GM18867 (cell line): Measurements from ENCODE around the gene CCDC88C.
"Not testable (repeated sequence)": the region's sequence is repeated elsewhere in the genome, so short reads cannot be mapped to it uniquely, and the experiment has no call there.

Experiments
- ATAC-seq: cut with Tn5 transposase; IDR thresholded peaks from one replicate; pipeline ENCODE4 v1.9.1; 2021; ENCODE audit warnings: mild to moderate bottlenecking, moderate library complexity; ENCODE audit not compliant: unreplicated experiment

Gene CCDC88C

DNA sequence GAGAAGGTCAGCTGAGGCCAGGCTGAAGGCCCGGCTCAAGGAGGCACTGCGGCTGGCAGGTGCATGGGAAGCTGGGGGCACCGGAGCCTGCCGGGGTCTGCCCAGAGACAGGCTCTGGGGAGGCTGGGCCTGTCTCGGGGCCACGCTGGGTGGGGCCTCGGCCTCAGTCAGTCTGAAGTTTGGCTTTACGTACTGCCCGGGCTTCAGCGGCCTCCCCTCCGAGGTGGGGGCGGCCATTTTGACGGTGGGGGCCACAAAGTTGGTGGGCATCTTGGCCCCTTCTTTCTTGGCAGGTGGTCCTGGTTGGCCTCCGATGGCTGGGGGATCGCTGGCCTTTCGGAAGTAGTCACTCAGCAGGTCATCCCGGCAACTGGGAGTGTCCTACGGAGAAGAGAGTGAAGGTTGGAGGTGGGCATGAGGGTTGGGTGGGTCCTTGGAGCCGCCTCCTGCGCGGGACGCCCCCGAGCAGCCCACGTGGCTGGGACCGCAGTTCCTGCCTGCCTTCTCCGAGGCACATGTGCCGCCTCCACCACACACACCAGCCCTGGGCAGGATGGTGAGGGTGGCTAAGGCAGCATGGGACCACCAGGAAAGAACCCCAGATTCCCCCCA lies 144.2 kb downstream of the CCDC88C start:
- ATAC-seq, result no peak

DNA sequence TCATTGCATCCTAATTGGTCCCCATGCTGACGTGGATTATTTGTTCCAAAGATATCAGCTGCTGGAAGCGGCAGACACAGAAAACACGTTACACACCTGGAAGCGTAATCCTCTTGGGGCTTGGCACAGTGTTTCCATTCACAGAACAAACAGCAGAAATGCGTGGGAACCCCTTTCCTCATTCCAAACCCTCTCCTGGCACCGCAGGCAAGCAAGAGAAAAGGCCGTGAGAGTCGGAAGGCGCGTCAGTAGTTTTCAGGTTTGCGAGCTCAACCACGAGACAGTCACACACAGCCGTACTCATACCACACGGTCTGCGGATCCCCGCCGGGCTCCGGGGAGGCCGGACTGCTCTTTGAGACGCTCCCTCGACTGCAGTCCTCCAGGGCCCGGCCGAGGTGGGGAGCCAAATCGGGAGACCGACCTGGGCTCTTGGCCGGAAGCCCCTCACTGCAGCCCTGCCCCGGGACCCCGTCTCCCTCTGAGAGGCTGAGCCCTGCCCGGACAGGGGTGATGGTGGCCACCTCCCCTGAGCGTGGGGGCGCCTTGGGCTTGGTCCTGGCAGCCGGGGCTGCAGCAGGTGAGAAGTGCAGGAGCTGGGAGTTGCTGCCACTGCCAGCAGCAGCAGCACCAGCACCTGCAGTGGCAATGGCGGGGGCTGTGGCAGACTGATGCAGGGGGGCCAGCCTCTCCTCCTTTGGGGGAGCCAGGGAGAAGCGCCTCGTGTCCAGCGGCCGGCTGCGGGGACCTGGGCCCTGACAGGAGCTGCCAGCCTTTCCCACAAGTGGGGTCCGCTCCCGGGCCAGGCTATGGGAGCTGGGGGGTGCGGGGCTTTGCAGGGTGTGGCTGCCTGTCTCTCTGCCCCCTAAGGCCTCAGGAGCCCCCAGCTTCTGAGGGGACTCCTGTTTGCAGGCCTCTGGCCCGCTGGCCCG lies 145.0 kb downstream of the CCDC88C start:
- ATAC-seq, result no peak

- no peak for ATAC-seq
Measured at GRCh38 chr14:91271639-91272038, 146.0 kb downstream of the CCDC88C start.

DNA sequence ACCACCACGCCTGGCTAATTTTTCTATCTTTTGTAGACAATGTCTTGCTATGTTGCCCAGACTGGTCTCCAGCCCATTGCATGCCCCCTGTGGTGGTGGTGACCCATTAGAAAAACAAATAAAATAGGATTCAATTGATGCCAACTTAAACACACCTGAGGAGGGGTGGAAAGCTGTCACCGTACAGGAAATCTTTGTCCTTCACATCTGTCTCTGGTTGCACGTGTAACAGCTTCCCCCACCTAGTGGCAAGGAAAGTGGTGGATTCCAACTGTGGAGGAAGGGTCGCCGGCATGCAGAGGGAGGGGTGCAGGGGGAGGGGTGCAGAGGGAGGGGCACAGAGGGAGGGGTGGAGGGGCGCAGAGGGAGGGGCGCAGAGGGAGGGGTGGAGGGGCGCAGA lies 147.0 kb downstream of the CCDC88C start:
- ATAC-seq, result no peak

DNA sequence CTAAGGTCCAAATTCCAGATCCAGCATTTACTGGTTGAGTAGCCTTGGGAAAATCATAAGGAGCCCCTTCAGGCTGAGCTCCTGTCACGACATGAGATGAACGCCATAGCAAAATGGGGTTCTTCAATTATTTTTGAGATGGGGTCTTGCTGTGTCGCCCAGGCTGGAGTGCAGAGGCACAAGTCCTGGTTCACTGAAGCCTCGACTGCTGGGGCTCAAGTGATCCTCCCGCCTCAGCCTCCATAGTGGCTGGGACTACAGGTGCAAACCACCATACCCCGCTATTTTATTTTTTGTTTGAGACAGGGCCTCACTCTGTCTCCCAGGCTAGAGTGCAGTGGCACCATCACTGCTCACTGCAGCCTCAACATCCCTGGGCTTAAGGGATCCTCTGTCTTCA lies 147.4 kb downstream of the CCDC88C start:
- no peak for ATAC-seq

GRCh38 chr14:91269076-91269991 lies 148.3 kb downstream of the CCDC88C start:
- ATAC-seq, result no peak

GRCh38 chr14:91267965-91268437 lies 149.6 kb downstream of the CCDC88C start:
- ATAC-seq, result no peak

GRCh38 chr14:91266276-91266675 lies 151.3 kb downstream of the CCDC88C start:
- ATAC-seq, result not testable (repeated sequence)

DNA sequence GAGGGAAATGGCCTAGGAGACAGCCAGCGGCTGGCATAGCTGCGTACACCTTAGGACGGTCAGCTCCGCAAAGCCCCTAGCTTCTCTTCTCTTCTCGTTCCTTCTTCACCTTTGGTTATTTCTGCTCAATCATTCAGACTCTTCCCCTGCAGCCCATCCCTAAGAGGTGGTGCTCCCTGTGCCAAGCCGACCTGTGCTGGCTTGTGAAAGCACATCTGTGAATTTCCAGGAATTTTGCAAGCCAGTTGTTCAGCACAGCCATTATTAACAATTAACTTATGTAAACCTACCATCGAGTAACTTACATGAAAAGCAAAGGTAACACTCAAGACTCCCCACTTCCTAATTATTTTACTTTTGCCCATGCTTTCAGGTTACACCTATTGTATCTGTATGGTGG lies 152.2 kb downstream of the CCDC88C start:
- no peak for ATAC-seq

DNA sequence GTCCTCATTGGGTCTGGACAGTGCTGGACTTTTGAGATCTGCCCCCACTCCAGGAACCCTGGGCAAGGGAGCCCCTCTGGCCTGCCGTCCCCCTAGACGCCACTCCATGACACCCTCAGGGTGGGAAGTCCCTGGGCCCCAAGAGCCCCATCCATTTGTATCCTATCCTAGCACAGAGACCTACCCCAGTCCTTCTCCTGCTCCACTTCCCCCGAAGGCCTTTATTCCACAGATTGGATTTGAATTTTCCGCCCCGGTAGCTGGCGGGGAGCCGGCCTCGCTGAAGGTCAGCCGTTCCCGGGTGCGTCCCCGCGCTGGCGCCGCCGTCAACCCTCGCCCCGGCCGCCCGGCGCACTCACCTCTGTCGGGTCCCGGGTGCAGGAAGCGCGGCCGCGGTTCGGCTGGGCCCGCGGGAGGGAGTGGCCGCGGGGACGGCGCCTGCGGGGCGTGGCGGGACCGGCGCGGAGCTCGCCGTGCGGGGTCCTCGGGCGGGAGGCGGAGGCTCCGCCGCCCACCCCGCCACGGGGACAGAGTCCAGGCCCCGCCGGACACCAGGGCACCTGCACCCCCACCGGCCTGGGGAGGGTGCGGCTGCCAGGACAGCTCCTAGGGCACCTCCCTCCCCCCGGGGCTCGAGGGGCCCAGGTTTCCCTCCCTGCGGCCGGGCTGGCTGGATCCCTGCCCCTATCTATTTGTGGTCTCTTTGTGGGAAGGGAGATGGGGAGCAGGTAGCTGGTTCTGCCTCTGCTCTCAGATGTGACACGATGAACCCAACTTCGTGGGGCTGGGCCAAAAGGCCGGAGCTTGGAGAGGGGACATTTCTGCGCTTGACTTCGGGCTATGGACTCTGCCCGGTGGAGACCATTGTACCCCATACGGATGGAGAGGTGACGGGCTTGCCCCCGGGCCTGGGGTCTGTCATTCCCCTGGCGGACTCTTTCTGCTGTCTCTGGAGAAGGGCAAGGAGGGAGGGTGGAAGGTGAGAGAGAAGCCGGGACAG lies 153.2 kb downstream of the CCDC88C start:
- no peak for ATAC-seq

- ATAC-seq, result no peak
Measured at GRCh38 chr14:91263329-91263728, 154.3 kb downstream of the CCDC88C start.

DNA sequence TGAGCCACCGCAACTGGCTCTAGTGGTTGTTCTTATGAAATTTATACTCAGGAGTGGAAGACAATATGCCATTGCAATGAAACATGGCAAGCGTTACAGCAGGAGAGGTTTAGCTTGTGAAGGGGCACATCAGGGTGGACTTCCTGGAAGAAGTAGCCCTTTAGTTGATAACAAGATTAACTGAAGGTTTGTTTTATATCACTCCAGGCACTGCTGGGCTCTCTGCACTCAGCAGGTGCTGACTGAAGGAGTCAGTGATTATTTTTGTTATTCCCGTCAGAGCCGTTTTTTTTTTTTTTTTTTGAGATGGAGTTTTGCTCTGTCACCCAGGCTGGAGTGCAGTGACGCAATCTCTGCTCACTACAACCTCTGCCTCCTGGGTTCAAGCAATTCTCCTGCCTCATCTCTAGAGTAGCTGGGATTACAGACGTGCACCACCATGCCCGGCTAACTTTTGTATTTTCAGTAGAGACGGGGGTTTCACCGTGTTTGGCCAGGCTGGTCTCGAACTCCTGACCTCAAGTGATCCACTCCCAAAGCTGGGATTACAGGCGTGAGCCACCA lies 155.6 kb downstream of the CCDC88C start:
- ATAC-seq, result no peak

DNA sequence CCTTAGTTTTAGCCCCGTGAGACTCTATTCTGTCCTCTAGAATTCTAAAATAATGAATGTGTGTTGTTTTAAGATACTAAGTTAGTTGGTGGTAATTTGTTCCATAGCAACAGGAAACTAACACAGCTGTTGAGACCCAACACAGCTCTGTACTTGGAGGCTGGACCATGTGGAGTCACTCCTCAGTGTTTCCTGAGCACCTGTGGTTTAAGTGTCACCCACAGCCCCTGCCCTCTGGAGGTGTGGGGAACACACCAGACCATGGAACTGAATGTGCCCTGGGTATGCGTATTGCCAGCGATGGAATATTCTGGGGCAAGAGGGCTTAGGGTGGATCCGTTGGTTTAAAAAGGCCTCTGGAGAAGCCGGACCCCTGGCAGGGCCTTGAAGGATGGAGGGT lies 156.5 kb downstream of the CCDC88C start:
- no peak for ATAC-seq

DNA sequence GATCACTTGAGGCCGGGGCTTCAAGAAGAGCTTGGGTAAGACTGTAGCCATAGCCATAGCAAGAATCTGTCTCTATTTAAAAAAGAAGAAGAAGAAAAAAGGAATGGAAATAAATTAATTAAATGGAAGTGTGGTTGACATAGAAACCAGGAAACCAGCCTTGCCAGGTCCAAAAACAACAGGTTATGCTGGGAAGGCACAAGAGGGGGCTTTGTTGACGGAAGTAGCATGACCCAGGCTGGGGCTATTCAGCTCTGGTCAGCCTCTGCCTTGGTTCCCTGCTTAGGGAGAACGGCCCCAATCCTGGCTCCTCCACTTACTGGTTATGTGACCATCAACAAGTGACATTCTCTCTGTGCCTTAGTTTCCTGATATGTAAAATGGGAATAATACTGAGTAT lies 158.7 kb downstream of the CCDC88C start:
- no peak for ATAC-seq

GRCh38 chr14:91258011-91258618 lies 159.5 kb downstream of the CCDC88C start:
- ATAC-seq, result no peak

DNA sequence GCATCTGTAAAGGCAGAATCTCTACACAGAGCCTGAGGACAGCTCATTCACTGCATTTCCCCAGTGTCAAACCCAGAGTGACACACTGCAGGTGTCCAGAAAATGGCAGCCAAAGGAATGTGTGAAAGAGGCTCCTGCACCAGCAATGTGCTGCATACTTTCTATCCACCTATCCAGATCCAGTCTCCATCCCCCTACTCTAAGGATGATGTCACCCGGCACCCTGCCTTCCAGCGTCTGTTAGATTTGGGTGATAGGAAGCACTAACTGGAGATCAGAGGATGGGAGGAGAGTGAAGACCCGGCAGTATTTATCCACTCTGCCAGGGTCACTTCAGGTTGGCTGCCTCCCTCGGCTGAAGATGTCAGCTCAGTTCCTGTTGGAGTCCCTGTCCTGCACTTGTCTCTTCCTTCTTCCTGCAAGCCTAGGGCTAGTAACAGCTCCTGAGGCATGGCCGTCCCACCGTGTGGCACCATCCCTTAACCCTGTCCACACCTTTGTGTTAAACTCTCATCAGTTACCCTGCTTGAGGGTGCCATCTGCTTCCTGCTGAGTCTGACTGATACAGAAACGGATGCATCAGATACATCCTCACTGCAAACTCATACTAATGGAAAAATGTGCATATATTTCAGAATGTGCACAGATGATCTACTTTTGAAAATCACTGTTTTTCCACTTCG lies 160.2 kb downstream of the CCDC88C start:
- no peak for ATAC-seq

DNA sequence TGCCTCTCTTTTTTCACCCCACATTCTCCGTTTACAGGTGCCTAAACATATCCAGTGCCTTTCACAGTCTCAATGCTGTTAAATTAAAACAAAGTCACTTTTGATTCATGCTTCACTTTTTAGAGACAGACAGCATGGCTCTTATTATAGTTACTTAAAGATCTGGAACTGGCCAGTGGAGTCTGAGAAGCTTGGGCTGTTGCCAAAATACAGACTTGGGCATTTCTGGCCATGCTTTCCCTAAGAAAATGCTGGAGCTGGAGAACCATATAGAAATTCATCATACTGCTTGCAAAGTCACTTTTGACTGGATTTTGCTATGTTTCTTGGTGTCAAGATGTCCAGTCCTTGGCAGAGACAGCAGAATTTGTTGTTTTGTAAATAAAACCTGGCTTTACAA lies 161.0 kb downstream of the CCDC88C start:
- no peak for ATAC-seq

- no peak for ATAC-seq
Measured at GRCh38 chr14:91255026-91255695, 162.5 kb downstream of the CCDC88C start.
